Dedifferentiated amniotic fluid mesenchymal stem cell (primary cell): ENCODE results near the gene SLC22A23.

Experiments
- DNase-seq: peaks from one replicate; pipeline ENCODE4 v3.0.0-alpha.2; 2016; ENCODE audit errors: extremely low spot score

The SLC22A23 gene

DNA sequence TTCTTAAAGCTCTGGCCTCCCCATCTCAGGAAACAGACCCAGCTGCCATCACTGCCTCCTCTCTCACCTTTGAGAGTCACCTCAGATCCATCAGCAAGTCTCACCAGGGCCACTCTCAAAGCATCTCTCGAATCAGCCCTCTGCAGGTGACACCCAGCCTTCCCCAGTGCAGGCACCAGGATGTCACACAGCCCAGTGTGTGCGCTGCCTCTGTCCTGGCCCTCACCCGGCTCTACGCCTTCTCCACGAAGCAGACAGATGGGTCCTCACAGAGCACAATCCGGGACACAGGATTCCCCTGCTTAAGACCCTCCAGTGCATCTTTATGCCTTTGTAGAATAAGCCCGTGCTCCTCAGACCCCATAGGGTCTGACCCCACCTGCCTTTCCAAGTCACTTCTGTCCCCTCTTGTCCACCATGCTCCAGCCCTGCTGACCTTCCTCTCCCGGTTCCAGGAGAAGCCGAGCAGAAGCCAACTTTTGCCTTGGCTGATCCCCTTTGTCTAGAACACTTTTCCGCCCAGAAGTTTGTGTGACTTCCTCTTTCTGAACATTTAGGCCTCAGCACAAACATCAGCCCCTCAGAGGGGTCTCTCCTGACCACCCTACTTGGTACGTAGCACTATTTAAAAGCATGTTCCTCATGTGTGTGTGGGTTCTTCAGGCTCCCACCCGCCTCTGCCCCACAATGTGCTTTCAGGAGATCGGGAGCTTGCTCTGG, 137.9 kb downstream of the SLC22A23 start:
- DNase-seq: no peak

GRCh38 chr6:3318226-3318625, 138.6 kb downstream of the SLC22A23 start:
- no peak for DNase-seq

- DNase-seq: no peak
These were observed 139.1 kb downstream of the SLC22A23 start for GRCh38 chr6:3317741-3318211.

DNA sequence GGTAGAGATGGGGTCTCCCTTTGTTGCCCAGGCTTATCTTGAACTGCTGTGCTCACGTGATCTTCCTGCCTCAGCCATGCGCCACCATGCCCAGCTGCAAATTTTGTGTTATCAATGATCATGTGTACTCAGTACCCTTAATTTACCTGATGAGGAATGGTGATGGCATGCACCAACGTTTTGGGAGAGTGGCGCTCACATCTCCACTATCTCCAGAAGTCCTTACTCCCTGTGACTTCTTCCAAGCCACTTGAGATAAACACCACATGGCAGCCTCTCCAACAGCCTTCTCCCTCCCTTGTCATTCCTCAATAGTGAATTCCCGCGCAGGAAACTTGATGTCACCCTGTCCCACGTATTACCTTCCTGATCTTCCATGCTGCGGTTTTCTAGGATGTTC, 140.0 kb downstream of the SLC22A23 start:
- no peak for DNase-seq

DNA sequence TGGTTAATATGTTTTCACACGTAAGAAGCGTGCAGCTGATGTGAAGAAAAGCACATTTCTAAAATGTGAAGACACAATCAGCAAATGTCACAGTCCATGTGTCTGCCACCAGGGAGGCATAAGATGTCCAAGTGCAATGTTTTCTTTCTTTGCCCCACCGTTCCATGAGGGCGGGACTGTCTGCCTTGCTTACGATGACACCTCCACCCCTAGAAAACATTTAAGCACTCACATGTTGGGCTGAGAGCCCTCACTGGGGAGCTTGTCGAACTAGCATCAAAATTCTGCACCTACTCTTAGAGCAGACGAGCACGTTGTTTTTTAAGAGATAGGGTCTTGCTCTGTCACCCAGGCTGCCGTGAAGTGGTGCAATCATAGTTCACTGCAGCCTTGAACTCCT, 140.5 kb downstream of the SLC22A23 start:
- DNase-seq: no peak

DNA sequence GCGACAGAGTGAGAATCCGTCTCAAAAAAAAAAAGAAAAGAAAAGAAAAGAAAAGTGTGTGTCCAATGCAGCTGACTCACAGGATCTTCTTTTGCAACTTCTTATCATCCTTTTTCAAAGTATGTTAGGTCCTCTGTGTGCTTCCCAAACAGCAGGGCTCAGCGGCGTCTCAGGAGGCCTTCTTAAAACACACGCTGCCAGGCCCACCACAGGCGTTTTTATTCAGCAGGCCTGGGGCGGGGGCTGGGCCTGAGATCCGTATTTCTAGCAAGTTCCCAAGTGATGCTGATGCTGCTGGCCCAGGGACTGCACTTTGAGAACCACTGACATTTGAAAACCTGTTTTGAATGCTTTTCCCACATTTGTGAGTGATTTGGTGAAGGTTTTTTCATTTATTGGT, 141.0 kb downstream of the SLC22A23 start:
- DNase-seq: no peak

DNA sequence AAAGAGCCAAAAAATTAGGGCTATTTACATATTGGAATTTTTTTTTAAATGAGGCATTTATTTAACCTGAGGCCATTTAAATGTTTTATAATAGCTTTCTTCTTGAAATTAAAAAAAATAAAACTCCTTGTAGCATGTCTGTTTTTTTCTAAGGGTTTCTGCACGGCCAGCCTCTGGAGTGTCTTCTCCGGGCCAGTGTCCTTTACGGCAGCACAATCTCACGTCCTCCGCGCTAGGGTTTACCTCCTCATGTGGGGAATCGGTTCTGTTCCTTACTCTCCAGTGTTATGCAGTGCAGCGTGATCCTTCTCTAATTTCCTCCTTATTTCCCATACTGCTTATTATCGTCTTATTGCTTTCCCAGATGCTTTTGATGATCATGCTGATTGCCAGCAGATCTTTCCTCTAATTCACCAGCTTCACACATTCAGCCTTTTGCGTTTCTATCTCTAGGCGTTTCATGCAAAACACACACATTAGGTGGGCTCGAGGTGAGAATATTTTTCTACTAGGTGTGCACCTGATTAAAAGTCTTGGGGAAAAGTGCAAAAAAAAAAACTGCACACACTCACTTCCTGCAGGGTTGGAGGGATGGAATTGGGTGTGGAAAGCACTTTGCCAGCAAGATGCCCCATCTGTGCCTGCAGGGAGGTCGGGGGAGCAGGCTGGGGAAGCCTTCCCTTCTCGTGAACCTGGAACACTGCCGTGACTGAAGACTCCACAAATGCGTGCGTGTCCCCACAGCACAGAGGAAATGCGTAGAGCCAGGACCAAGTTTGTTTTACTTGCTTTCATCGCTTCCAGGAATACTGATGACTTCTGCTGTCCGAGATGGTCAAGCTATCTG, 142.0 kb downstream of the SLC22A23 start:
- DNase-seq: no peak

- DNase-seq: no peak
These were observed 142.7 kb downstream of the SLC22A23 start for GRCh38 chr6:3314176-3314575.

- no peak for DNase-seq
These were observed 144.1 kb downstream of the SLC22A23 start for GRCh38 chr6:3312604-3313231.

GRCh38 chr6:3311826-3312225, 145.0 kb downstream of the SLC22A23 start:
- no peak for DNase-seq

GRCh38 chr6:3310703-3311102, 146.1 kb downstream of the SLC22A23 start:
- DNase-seq: no peak

DNA sequence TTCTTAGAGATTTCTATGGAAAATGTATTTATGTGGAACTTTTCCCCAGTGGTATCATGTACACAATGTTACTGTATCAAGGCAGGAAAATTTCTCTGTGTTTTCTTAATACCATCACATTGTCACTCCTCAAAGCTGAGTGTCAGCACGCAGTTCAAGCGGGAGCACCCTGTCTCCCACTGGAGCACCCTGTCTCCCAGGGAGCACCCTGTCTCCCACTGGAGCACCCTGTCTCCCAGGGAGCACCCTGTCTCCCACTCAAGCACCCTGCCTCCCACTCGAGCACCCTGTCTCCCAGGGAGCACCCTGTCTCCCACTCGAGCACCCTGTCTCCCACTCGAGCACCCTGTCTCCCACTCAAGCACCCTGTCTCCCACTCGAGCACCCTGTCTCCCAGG, 146.8 kb downstream of the SLC22A23 start:
- DNase-seq: no peak

GRCh38 chr6:3309391-3310050, 147.3 kb downstream of the SLC22A23 start:
- no peak for DNase-seq

- DNase-seq: no peak
These were observed 148.7 kb downstream of the SLC22A23 start for GRCh38 chr6:3308106-3308505.

- DNase-seq: no peak
These were observed 149.4 kb downstream of the SLC22A23 start for GRCh38 chr6:3307436-3307835.

GRCh38 chr6:3306848-3307247, 150.0 kb downstream of the SLC22A23 start:
- no peak for DNase-seq

- DNase-seq: no peak
These were observed 151.0 kb downstream of the SLC22A23 start for GRCh38 chr6:3305831-3306230.

DNA sequence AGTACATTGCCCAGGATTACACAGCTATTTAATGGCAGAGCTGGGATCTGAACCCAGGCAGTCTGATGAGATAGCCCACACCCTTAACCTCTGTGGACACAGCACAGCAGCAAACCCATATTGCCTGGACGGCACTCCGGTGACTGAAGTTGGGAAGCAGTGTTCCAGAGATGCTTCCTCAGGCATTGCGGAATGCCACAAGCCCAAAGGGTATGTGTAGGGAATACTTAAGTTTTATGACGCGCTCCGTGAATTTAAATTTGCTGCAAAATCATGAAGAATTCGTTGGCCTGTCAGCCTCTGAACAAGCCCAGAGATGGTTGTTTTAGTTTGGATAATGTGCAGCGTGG, 151.7 kb downstream of the SLC22A23 start:
- DNase-seq: no peak

- no peak for DNase-seq
These were observed 152.2 kb downstream of the SLC22A23 start for GRCh38 chr6:3304500-3305215.

GRCh38 chr6:3303795-3304411, 152.9 kb downstream of the SLC22A23 start:
- DNase-seq: no peak

GRCh38 chr6:3301506-3301905, 155.3 kb downstream of the SLC22A23 start:
- no peak for DNase-seq
